Measurements from ENCODE around the gene STUM.
"Not testable (repeated sequence)": the region's sequence is repeated elsewhere in the genome, so short reads cannot be mapped to it uniquely, and the experiment has no call there.

The STUM gene

GRCh38 chr1:226548256-226549093 lies at the start of gene STUM:
TSS of gene STUM (plus strand) at chr1:226548764. CDS start at chr1:226548905, 141 bp downstream.
- in situ Hi-C loops (cut with MboI; ENCODE audit: low pct_unique_long_range_greater_than_20kb, low sequenced_read_pairs) = no loop called here
- peak; percentile 18 for DNase-seq

- DNase-seq; in situ Hi-C loops (cut with MboI; ENCODE audit: low pct_unique_long_range_greater_than_20kb, low sequenced_read_pairs): not testable (repeated sequence)
These were observed 48.9 kb upstream of the STUM start for GRCh38 chr1:226499699-226500098.

GRCh38 chr1:226506021-226506420 lies 42.5 kb upstream of the STUM start:
- no peak for DNase-seq
- in situ Hi-C loops (cut with MboI; ENCODE audit: low pct_unique_long_range_greater_than_20kb, low sequenced_read_pairs) = no loop called here

- in situ Hi-C loops (cut with MboI; ENCODE audit: low pct_unique_long_range_greater_than_20kb, low sequenced_read_pairs) = no loop called here
These were observed 41.6 kb upstream of the STUM start for GRCh38 chr1:226506921-226507320.

GRCh38 chr1:226510453-226510852 lies 38.1 kb upstream of the STUM start:
- in situ Hi-C loops (cut with MboI; ENCODE audit: low pct_unique_long_range_greater_than_20kb, low sequenced_read_pairs) = no loop called here
- no peak for DNase-seq

More at GRCh38 chr1:226506921-226507320, 41.6 kb upstream of the STUM start:
- DNase-seq = no peak

- in situ Hi-C loops (cut with MboI; ENCODE audit: low pct_unique_long_range_greater_than_20kb, low sequenced_read_pairs) = no loop called here
- DNase-seq = no peak
These were observed 37.3 kb upstream of the STUM start for GRCh38 chr1:226511296-226511695.

- in situ Hi-C loops (cut with MboI; ENCODE audit: low pct_unique_long_range_greater_than_20kb, low sequenced_read_pairs) = no loop called here
- no peak for DNase-seq
These were observed 36.4 kb upstream of the STUM start for GRCh38 chr1:226512076-226512728.

GRCh38 chr1:226518375-226518774 lies 30.2 kb upstream of the STUM start:
- DNase-seq = no peak
- in situ Hi-C loops (cut with MboI; ENCODE audit: low pct_unique_long_range_greater_than_20kb, low sequenced_read_pairs) = no loop called here

GRCh38 chr1:226519135-226519534 lies 29.4 kb upstream of the STUM start:
- in situ Hi-C loops (cut with MboI; ENCODE audit: low pct_unique_long_range_greater_than_20kb, low sequenced_read_pairs) = no loop called here
- DNase-seq = no peak

GRCh38 chr1:226519716-226520598 lies 28.6 kb upstream of the STUM start:
- DNase-seq = no peak
- in situ Hi-C loops (cut with MboI; ENCODE audit: low pct_unique_long_range_greater_than_20kb, low sequenced_read_pairs) = no loop called here

GRCh38 chr1:226520640-226521355 lies 27.8 kb upstream of the STUM start:
- in situ Hi-C loops (cut with MboI; ENCODE audit: low pct_unique_long_range_greater_than_20kb, low sequenced_read_pairs) = no loop called here
- DNase-seq = no peak

- no peak for DNase-seq
- in situ Hi-C loops (cut with MboI; ENCODE audit: low pct_unique_long_range_greater_than_20kb, low sequenced_read_pairs) = no loop called here
These were observed 24.7 kb upstream of the STUM start for GRCh38 chr1:226523646-226524406.

GRCh38 chr1:226524547-226524946 lies 24.0 kb upstream of the STUM start:
- in situ Hi-C loops (cut with MboI; ENCODE audit: low pct_unique_long_range_greater_than_20kb, low sequenced_read_pairs) = no loop called here
- no peak for DNase-seq

- no peak for DNase-seq
These were observed 22.8 kb upstream of the STUM start for GRCh38 chr1:226525750-226526149.

GRCh38 chr1:226526801-226527595 lies 21.6 kb upstream of the STUM start:
- no peak for DNase-seq
- in situ Hi-C loops (cut with MboI; ENCODE audit: low pct_unique_long_range_greater_than_20kb, low sequenced_read_pairs) = no loop called here

More at GRCh38 chr1:226525750-226526149, 22.8 kb upstream of the STUM start:
- in situ Hi-C loops (cut with MboI; ENCODE audit: low pct_unique_long_range_greater_than_20kb, low sequenced_read_pairs) = no loop called here

- no peak for DNase-seq
- in situ Hi-C loops (cut with MboI; ENCODE audit: low pct_unique_long_range_greater_than_20kb, low sequenced_read_pairs) = no loop called here
These were observed 18.7 kb upstream of the STUM start for GRCh38 chr1:226529891-226530290.

GRCh38 chr1:226530591-226530990 lies 18.0 kb upstream of the STUM start:
- DNase-seq = no peak
- in situ Hi-C loops (cut with MboI; ENCODE audit: low pct_unique_long_range_greater_than_20kb, low sequenced_read_pairs) = no loop called here

All from KBM-7 (cell line).